Measurements from ENCODE around the gene CALY.

- TF ChIP-seq CTCF (conservative IDR thresholded peaks at IDR 0.05; ENCODE audit: low read depth, low read length) (no peak), EZH2 (IDR thresholded peaks at IDR 0.05; ENCODE audit: borderline replicate concordance, low read depth, low read length, poor library complexity, severe bottlenecking) (no peak)
Measured at GRCh38 chr10:133384071-133384470, 47.4 kb upstream of the CALY start.
